ENCODE results near the gene ATP6V1G1. TPM values are rescaled to one million over a fixed set of nuclear protein-coding genes. Genes with fewer than 3 reads are reported as not detected.

The ATP6V1G1 gene
- total RNA-seq, 1 donor from 2014 or later: 227 TPM

GRCh38 chr9:114612272-114612923, 24.8 kb downstream of the ATP6V1G1 start:
- DNase-seq (ENCODE audit: low read depth): no peak

DNA sequence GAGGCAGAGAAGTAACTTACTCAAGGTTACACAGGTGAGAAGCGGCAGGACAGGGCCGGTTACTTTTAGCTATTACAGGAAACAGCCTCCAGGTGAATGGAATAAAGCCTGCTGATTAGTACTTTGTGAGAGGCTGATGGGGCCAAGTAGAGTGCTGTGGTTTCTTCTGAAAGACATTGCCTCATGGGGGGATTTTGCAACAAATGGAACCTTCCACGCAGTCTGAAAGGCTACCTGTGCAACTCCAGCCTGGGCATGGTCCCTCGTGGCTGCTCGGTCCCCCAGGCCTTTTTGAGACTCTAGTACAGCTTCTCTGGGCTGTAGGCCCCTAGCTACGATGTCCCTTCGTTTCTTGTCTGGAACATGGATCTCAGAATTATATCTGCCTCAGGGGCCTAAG, 25.5 kb downstream of the ATP6V1G1 start:
- DNase-seq (ENCODE audit: low read depth): no peak

GRCh38 chr9:114613919-114614318, 26.4 kb downstream of the ATP6V1G1 start:
- DNase-seq (ENCODE audit: low read depth): no peak

DNA sequence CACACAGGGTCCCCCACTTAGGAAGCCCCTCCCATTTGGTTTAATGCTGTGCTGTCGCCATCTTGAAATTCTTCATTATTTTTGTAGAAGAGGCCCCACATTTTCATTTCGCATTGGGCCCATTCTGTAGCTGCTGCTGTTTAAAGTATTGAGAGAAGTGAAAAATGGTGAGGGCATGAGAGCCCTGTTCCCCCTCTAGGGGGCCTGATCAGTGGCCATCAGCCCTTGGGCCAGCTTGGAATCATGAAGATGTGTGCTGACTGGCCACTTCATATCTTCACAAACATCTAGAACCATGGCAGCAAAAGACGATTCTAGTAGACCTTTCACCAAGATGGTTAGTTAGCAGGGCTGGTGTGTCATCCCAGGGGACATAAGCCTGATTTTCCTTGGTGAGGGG, 26.8 kb downstream of the ATP6V1G1 start:
- no peak for DNase-seq (ENCODE audit: low read depth)

- no peak for DNase-seq (ENCODE audit: low read depth)
Measured at GRCh38 chr9:114616684-114617520, 29.3 kb downstream of the ATP6V1G1 start.

DNA sequence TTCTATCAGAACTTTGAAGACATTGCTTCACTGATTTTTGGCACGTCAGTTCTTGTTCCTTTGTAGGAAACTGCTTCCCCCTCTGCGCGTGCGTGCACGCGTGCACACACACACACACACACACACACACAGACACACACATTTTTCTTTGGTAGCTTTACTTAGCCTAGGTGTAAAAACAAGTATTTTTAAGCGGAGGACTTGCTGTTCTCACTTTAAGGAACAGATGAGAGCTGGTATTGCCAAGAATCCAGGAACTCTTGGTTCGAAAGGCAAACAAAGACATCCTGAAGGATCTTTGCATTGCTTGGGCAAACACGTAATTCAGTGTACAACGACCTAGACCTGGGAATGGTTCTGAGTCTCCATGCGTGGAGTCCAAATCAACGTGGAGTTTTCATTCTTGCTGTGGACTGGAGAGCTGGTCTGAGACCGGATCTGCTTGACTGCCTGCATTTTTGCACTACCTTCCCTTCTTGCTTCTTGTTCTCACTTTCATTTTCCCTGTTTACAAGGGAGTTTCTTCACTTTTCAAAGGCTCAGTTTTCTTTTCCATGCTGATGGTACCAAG, 31.7 kb downstream of the ATP6V1G1 start:
- DNase-seq (ENCODE audit: low read depth): peak; percentile 51

- no peak for DNase-seq (ENCODE audit: low read depth)
Measured at GRCh38 chr9:114621561-114621960, 34.0 kb downstream of the ATP6V1G1 start.

DNA sequence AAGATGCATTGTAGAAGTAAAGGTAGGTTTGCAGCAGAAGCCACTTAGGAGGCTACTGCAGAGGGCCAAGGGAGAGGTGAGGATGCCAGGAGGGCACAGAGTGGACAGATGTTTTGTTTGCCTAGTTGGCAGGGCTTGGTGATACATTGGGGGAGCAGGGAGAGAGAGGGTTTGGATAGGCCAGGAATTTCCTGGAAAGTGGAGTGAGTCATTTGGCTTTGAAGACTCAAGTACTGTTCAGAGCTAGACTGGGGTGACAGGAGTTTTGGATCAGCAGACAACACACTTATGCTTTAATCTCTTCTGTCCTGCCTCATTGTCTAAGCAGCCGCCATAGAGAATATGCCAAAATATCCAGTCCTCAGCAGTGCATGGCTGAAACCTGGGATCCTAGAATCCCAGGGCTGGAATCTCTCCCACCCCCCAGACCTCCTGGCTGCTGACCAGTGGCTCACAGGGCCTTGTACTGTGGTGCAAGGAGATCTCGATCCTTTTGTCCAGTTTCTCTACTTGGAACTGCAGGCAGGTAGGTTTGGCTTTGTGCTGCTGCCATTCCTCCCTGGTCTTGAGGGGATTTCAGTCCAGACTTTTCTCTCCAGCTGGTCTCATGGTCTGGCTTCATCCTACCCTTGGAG, 34.5 kb downstream of the ATP6V1G1 start:
- DNase-seq (ENCODE audit: low read depth): peak; percentile 82

DNA sequence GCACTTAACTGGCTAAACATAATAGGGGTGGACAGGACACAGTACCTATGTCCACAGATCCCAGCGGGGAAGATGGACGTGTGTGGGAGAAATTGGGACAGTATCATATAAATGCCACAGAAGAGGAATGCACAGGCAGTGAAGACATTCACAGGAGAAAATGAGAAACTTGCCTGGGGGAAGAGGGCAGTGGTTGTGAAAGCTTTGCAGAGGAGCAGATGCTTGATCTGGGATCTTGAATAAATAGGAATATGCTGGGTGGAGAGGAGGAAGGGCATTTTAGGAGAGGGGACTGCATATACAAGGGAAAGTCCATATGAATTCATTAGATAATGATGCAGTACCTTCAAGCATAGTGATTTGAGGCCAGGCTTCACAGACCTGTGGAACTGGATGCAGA, 37.1 kb downstream of the ATP6V1G1 start:
- DNase-seq (ENCODE audit: low read depth): no peak

GRCh38 chr9:114626415-114627020, 38.9 kb downstream of the ATP6V1G1 start:
- DNase-seq (ENCODE audit: low read depth): no peak

DNA sequence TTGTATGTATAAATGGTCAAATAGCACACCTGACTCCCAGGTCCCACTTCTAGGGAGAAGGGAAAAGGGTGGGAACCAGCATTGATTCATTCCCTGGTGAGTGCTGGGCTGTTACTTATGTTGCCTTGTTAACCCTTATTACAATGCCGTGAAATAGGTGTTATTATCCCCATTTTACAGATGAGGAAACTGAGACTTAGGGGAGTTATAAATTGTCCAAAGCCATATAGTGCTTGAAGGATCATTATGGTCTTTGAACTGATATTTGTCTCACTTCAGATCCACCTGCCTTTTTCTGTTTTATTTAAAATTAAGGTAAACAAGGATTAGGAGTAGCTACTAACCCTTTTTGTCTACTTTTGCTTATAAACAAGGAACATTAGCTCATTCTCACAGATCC, 40.0 kb downstream of the ATP6V1G1 start:
- DNase-seq (ENCODE audit: low read depth): no peak

GRCh38 chr9:114629563-114630090, 42.1 kb downstream of the ATP6V1G1 start:
- DNase-seq (ENCODE audit: low read depth): peak; percentile 36

DNA sequence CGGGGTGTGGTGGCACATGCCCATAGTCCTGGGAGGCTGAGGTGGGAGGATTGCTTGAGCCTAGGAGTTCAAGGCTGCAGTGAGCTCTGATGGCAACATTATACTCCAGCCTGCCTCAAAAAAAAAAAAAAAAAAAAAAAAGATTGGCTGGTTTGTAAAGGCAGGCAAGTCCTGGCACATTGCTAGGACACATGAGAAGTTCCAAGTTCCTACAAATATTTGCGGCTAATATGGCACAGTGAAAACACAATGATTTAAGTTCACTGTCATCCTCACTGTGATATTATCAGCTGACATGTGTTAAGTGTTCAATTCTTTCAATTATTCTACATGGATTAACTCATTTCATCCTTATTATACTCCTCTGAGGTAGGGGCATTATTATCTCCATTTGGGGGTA, 43.6 kb downstream of the ATP6V1G1 start:
- DNase-seq (ENCODE audit: low read depth): no peak

- DNase-seq (ENCODE audit: low read depth): no peak
Measured at GRCh38 chr9:114633438-114634089, 46.0 kb downstream of the ATP6V1G1 start.

- no peak for DNase-seq (ENCODE audit: low read depth)
Measured at GRCh38 chr9:114634387-114634786, 46.8 kb downstream of the ATP6V1G1 start.

GRCh38 chr9:114638404-114638803, 50.8 kb downstream of the ATP6V1G1 start:
- no peak for DNase-seq (ENCODE audit: low read depth)

DNA sequence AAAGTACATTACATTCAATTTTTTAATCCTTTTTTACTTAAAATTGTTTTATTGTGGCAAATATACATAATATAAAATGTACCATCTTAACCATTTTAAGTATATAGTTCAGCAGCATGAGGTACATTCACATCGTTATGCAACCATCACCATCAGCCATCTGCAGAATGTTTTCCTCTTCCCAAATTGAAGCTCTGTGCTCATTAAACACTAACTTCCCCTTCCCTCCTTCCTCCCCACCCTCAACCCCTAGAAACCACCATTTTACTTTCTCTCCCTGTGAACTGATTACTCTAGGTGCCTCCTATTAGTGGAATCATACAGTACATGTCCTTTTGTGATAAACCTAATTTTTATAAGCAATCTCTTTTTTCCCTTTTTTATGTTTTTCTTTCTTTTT, 54.4 kb downstream of the ATP6V1G1 start:
- DNase-seq (ENCODE audit: low read depth): no peak

GRCh38 chr9:114643001-114643400, 55.4 kb downstream of the ATP6V1G1 start:
- no peak for DNase-seq (ENCODE audit: low read depth)

DNA sequence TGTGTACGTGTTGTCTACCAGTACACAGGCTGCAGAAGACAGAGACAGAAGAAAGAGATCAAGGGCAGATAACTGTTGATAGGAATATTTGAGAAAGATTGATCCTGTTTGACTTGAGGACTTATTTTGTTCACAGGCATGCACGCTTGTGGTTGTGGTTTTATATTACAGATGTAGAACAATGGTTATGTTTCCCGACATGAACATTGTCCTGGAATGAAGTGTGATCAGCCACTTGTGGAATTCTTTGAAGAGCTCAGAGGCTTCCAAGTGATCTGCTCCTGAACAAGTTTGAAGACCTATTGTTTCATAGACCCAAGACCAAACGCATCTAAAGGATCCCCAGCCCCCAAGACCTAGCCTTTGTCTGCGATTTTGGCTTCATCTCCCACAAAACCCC, 56.3 kb downstream of the ATP6V1G1 start:
- DNase-seq (ENCODE audit: low read depth): peak; percentile 26
